Gastrocnemius medialis (tissue), 4 donors: ENCODE measurements around the gene EFCAB10. TPM values are rescaled to one million over a fixed set of nuclear protein-coding genes. Genes with fewer than 3 reads are reported as not detected.
A peak's percentile ranks its signal among the peaks of the same experiment; 100 is the strongest.
"Not testable (repeated sequence)": the region's sequence is repeated elsewhere in the genome, so short reads cannot be mapped to it uniquely, and the experiment has no call there.

Experiments used
- ATAC-seq, 2 donors: fragments of 150-250 bp; one replicate each; pipeline ENCODE4 v1.9.1; 2016
- DNase-seq, 2 donors: peaks; one replicate each; pipeline ENCODE4 v3.0.0-alpha.2; 2019
- H3K27ac ChIP-seq, 4 donors: fragments of 200-600 bp; sonication (generic); 1 replicate in 1 of 4; 2 replicates in 3 of 4; pipeline ENCODE4 v1.5.1; 2016 to 2018; ENCODE audit warnings: mild to moderate bottlenecking in 2 of 4, moderate library complexity in 1 of 4
- H3K27me3 ChIP-seq, 3 donors: fragments of 200-600 bp; sonication (generic) in 2 of 3; 1 replicate in 1 of 3; 2 replicates in 2 of 3; pipeline versions ENCODE4 v1.5.1 to v1.6.0; 2016 to 2019; ENCODE audit warnings: mild to moderate bottlenecking in 1 of 3, moderate library complexity in 1 of 3
- H3K36me3 ChIP-seq, 2 donors: fragments of 200-600 bp; sonication (generic) in 1 of 2; one replicate each; pipeline ENCODE4 v1.5.1; 2017 to 2018
- H3K4me1 ChIP-seq, 2 donors: fragments of 200-600 bp; sonication (generic) in 1 of 2; one replicate each; pipeline ENCODE4 v1.5.1; 2016 to 2017; ENCODE audit warnings: mild to moderate bottlenecking in 2 of 2
- H3K4me3 ChIP-seq, 4 donors: fragments of 200-600 bp; sonication (generic) in 3 of 4; 1 replicate in 1 of 4; 2 replicates in 3 of 4; pipeline ENCODE4 v1.5.1; 2016 to 2019; ENCODE audit warnings: mild to moderate bottlenecking in 2 of 4
- H3K9me3 ChIP-seq, 3 donors: fragments of 200-600 bp; sonication (generic) in 2 of 3; 1 replicate in 1 of 3; 2 replicates in 2 of 3; pipeline ENCODE4 v1.5.1; 2016 to 2019
- POLR2A ChIP-seq, 2 donors: fragments of 450-650 bp; IDR thresholded peaks; one replicate each; pipeline ENCODE4 v1.6.1; 2017; ENCODE audit warnings: antibody characterized with exemption in 2 of 2, mild to moderate bottlenecking in 2 of 2, moderate library complexity in 2 of 2
- in situ Hi-C, 4 donors: fragments of 200-750 bp; cut with MboI; loops; one replicate each; pipeline versions ENCODE4 v1.15.0 to v1.8.0; 2017; ENCODE audit warnings: low sequenced_read_pairs in 4 of 4
- intact Hi-C: fragments of 100-400 bp; cut with DNase I; formaldehyde crosslinking; loops from one replicate; pipeline ENCODE4 v1.15.1; 2023; ENCODE audit warnings: low total_unique reads
- total RNA-seq, 4 donors: library from RNA; depleted of rRNA; stranded (reverse); fragments of >200 nt; gene quantifications; one replicate each; pipeline versions ENCODE4 v1.1.0 to v1.2.3, GENCODE V29; 2016
- TF ChIP-seq, protein P1 (sequence below), 5 experiments: fragments of 450-650 bp in 3 of 5; fragments of 200-600 bp in 2 of 5; sonication (generic) in 2 of 5; IDR thresholded peaks in 4 of 5; conservative IDR thresholded peaks in 1 of 5; 1 replicate in 4 of 5; 2 replicates in 1 of 5; pipeline ENCODE4 v1.5.1; 2016 to 2019; ENCODE audit warnings: antibody characterized with exemption in 5 of 5, mild to moderate bottlenecking in 3 of 5, moderate library complexity in 3 of 5

Gene EFCAB10
- total RNA-seq, 4 donors from 2014 or later, result not detected

DNA sequence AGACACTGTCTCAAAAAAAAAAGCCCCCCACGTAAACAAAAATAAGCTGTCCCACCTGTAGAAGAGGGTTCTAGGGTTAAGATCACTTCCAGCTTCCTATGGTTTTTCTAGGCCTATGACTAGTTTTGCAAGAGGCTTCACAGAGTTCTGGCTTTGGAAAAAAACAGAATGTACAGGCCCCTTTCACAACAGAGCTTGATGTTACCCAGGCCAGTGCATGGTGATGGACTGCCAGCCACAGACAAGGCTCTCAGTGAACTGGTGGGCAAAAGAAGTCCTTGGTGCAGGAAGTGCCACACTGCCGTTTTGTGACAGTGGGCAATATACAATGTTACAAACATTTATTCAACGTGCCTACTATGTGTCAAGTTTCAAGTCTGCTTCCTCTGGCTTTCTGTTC is 18.3 kb upstream of the EFCAB10 start:
- DNase-seq (no peak), ATAC-seq (peak in 1 of 2 donors; percentile 24)
- intact Hi-C loops (no loop called here), in situ Hi-C loops (no loop called here)
- Histone ChIP-seq H3K27me3 (no peaks in the 10 kb centered on the region), H3K4me3 (no peak overlapping the region), H3K9me3 (no peaks in the 10 kb centered on the region), H3K27ac (no peak overlapping the region), H3K4me1 (no peaks in the 10 kb centered on the region), H3K36me3 (no peaks in the 10 kb centered on the region)
- TF ChIP-seq, protein P1, sequence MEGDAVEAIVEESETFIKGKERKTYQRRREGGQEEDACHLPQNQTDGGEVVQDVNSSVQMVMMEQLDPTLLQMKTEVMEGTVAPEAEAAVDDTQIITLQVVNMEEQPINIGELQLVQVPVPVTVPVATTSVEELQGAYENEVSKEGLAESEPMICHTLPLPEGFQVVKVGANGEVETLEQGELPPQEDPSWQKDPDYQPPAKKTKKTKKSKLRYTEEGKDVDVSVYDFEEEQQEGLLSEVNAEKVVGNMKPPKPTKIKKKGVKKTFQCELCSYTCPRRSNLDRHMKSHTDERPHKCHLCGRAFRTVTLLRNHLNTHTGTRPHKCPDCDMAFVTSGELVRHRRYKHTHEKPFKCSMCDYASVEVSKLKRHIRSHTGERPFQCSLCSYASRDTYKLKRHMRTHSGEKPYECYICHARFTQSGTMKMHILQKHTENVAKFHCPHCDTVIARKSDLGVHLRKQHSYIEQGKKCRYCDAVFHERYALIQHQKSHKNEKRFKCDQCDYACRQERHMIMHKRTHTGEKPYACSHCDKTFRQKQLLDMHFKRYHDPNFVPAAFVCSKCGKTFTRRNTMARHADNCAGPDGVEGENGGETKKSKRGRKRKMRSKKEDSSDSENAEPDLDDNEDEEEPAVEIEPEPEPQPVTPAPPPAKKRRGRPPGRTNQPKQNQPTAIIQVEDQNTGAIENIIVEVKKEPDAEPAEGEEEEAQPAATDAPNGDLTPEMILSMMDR (IDR thresholded peaks at IDR 0.05 in 4 of 5, conservative IDR thresholded peaks at IDR 0.05 in 1 of 5), result no peak
- no peak for TF ChIP-seq POLR2A (IDR thresholded peaks at IDR 0.05)

DNA sequence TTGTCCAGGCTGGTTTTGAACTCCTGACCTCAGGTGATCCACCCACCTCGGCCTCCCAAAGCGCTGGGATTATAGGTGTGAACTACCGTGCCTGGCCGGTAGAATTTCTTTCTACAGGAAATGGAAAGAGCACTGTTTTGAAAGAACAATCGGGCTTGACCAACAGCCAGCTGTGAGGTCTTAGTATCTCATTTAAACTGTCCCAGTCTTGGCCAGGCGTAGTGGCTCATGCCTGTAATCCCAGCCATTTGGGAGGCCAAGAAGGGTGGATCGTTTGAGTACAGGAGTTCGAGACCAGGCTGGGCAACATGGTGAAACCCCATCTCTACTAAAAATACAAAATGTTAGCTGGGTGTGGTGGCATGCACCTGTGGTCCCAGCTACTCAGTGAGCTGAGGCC is 17.8 kb upstream of the EFCAB10 start:
- H3K27me3 ChIP-seq, H3K4me3 ChIP-seq, H3K9me3 ChIP-seq, H3K27ac ChIP-seq, ATAC-seq, DNase-seq, intact Hi-C loops, H3K4me1 ChIP-seq, H3K36me3 ChIP-seq, in situ Hi-C loops: not testable (repeated sequence)

- no peak overlapping the region for H3K27ac ChIP-seq
- in situ Hi-C loops, result no loop called here
- TF ChIP-seq, protein P1 (IDR thresholded peaks at IDR 0.05 in 4 of 5, conservative IDR thresholded peaks at IDR 0.05 in 1 of 5), result no peak
- no peak for TF ChIP-seq POLR2A (IDR thresholded peaks at IDR 0.05)
- no peaks in the 10 kb centered on the region for H3K9me3 ChIP-seq
- ATAC-seq (no peak), DNase-seq (no peak)
- H3K4me3 ChIP-seq, result no peak overlapping the region
- intact Hi-C loops, result no loop called here
- H3K36me3 ChIP-seq, result no peaks in the 10 kb centered on the region
- no peaks in the 10 kb centered on the region for H3K27me3 ChIP-seq
- H3K4me1 ChIP-seq, result no peaks in the 10 kb centered on the region
Measured at GRCh38 chr7:105596866-105597265, 15.6 kb upstream of the EFCAB10 start.

DNA sequence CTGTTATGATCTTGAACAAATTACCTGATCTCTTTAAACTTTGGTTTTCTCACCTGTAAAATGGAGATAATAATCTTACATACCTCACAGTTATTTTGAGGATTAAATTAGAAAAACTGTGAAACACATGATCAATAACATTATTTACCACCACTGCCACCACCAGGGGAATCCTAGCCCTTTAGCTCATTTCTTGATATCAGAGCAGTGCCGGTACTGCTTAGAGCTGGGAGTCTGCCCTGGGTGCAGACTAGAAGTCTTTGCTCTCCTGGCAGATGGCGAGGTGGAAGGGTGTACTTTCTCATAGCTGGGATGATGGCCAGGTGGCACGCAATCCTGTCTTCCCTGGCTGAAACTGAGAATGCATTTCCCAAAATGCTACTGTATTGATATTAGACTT is 12.7 kb upstream of the EFCAB10 start:
- Histone ChIP-seq H3K4me1 (peaks cover 0 to 4% of the 10 kb centered on the region in 2 donors), H3K27me3 (no peaks in the 10 kb centered on the region), H3K36me3 (no peaks in the 10 kb centered on the region), H3K27ac (no peak overlapping the region), H3K4me3 (no peak overlapping the region), H3K9me3 (no peaks in the 10 kb centered on the region)
- DNase-seq (peak; percentile 12 to 37), ATAC-seq (peak in 1 of 2 donors; percentile 77)
- in situ Hi-C loops, result no loop called here
- TF ChIP-seq POLR2A (IDR thresholded peaks at IDR 0.05), result no peak
- TF ChIP-seq, protein P1 (IDR thresholded peaks at IDR 0.05 in 4 of 5, conservative IDR thresholded peaks at IDR 0.05 in 1 of 5), result no peak
- intact Hi-C loops, result no loop called here

DNA sequence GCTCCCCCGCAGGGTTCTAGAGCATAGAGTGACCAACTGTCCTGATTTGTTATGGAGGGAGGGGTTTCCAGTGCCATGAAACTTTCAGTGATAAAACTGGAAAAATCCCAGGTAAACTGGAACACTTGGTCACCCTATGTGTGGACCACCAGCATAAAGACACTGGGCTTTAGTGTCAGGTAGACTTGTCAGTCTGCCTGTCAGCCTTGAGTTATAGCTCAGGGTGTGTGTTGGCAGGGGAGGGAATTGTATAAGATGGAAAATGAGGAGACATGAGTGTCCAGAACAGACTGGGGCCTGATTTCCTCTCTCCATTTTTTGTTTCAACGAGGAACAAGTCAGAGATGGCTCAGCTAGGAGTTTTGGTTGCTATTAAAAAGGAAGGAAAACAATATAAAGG is 10.2 kb upstream of the EFCAB10 start:
- Histone ChIP-seq H3K9me3 (no peaks in the 10 kb centered on the region), H3K36me3 (no peaks in the 10 kb centered on the region), H3K27ac (no peak overlapping the region), H3K4me3 (no peak overlapping the region), H3K4me1 (peaks cover 0 to 4% of the 10 kb centered on the region in 2 donors), H3K27me3 (no peaks in the 10 kb centered on the region)
- ATAC-seq, result no peak
- in situ Hi-C loops, result no loop called here
- no peak for DNase-seq
- TF ChIP-seq POLR2A (IDR thresholded peaks at IDR 0.05), result no peak
- intact Hi-C loops, result no loop called here

- in situ Hi-C loops (no loop called here), intact Hi-C loops (no loop called here)
- TF ChIP-seq, protein P1 (IDR thresholded peaks at IDR 0.05 in 4 of 5, conservative IDR thresholded peaks at IDR 0.05 in 1 of 5), result no peak
- no peak for TF ChIP-seq POLR2A (IDR thresholded peaks at IDR 0.05)
- ATAC-seq (no peak), DNase-seq (no peak)
- H3K9me3 ChIP-seq, result no peaks in the 10 kb centered on the region
- H3K4me3 ChIP-seq, result no peak overlapping the region
- H3K27me3 ChIP-seq, result no peaks in the 10 kb centered on the region
- H3K27ac ChIP-seq, result no peak overlapping the region
- peaks cover 0 to 4% of the 10 kb centered on the region in 2 donors for H3K4me1 ChIP-seq
- no peaks in the 10 kb centered on the region for H3K36me3 ChIP-seq
Measured at GRCh38 chr7:105590793-105591192, 9.5 kb upstream of the EFCAB10 start.
